ENCODE measurements around the gene WDR5.

WDR5 gene

GRCh38 chr9:134130503-134131375 is 5.1 kb upstream of the WDR5 start:
- H3K9me2 ChIP-seq (replicated peaks; ENCODE audit: insufficient read depth, low read length): no peaks in the 10 kb centered on the region
- H3K9me3 ChIP-seq (replicated peaks; ENCODE audit: insufficient read depth, low read length): no peaks in the 10 kb centered on the region
- no peak overlapping the region for H3K4me3 ChIP-seq (ENCODE audit: low read length)
- H2AFZ ChIP-seq (ENCODE audit: low read length): no peak overlapping the region
- TF ChIP-seq EZH2 (optimal IDR thresholded peaks at IDR 0.05; ENCODE audit: low read depth, low read length): no peak
- TF ChIP-seq CTCF (IDR thresholded peaks at IDR 0.05; ENCODE audit: low read length): no peak
- no peak for TF ChIP-seq EZH2phosphoT487 (IDR thresholded peaks at IDR 0.05; ENCODE audit: low read length)
- no peak overlapping the region for H3K4me2 ChIP-seq (ENCODE audit: low read depth, low read length)
- peaks cover 37% of the 10 kb centered on the region for H3K27me3 ChIP-seq (replicated peaks; ENCODE audit: insufficient read depth, low read length)
- no peak for DNase-seq
- H3K4me1 ChIP-seq (ENCODE audit: low read length): peaks cover 7% of the 10 kb centered on the region; the same call in 1 of the 2 replicates
- no peaks in the 10 kb centered on the region for H4K20me1 ChIP-seq (ENCODE audit: insufficient read depth, low read length)
- H3K79me2 ChIP-seq (ENCODE audit: low read length): peaks cover 5% of the 10 kb centered on the region; the same call in 1 of the 2 replicates
- no peaks in the 10 kb centered on the region for H3K36me3 ChIP-seq (replicated peaks; ENCODE audit: insufficient read depth, low read length)
- no peaks in the 10 kb centered on the region for H3F3A ChIP-seq (ENCODE audit: insufficient read depth, low read length)
- H3K27ac ChIP-seq (ENCODE audit: low read length): no peak overlapping the region
- H3K9ac ChIP-seq (ENCODE audit: low read length): no peak overlapping the region

GRCh38 chr9:134131471-134132207 is 4.2 kb upstream of the WDR5 start:
- no peak overlapping the region for H3K9ac ChIP-seq (ENCODE audit: low read length)
- peaks cover 9% of the 10 kb centered on the region for H3K79me2 ChIP-seq (ENCODE audit: low read length)
- H3K4me1 ChIP-seq (ENCODE audit: low read length): peaks cover 7% of the 10 kb centered on the region; the same call in 1 of the 2 replicates
- no peak overlapping the region for H3K4me2 ChIP-seq (ENCODE audit: low read depth, low read length)
- no peak overlapping the region for H3K4me3 ChIP-seq (ENCODE audit: low read length)
- no peaks in the 10 kb centered on the region for H3K9me3 ChIP-seq (replicated peaks; ENCODE audit: insufficient read depth, low read length)
- peaks cover 30% of the 10 kb centered on the region for H3K27me3 ChIP-seq (replicated peaks; ENCODE audit: insufficient read depth, low read length)
- H2AFZ ChIP-seq (ENCODE audit: low read length): no peak overlapping the region
- H3K9me2 ChIP-seq (replicated peaks; ENCODE audit: insufficient read depth, low read length): no peaks in the 10 kb centered on the region
- no peaks in the 10 kb centered on the region for H3F3A ChIP-seq (ENCODE audit: insufficient read depth, low read length)
- TF ChIP-seq EZH2 (optimal IDR thresholded peaks at IDR 0.05; ENCODE audit: low read depth, low read length) (no peak), EZH2phosphoT487 (IDR thresholded peaks at IDR 0.05; ENCODE audit: low read length) (no peak), CTCF (IDR thresholded peaks at IDR 0.05; ENCODE audit: low read length) (no peak)
- no peak for DNase-seq
- H3K27ac ChIP-seq (ENCODE audit: low read length): no peak overlapping the region
- no peaks in the 10 kb centered on the region for H3K36me3 ChIP-seq (replicated peaks; ENCODE audit: insufficient read depth, low read length)
- no peaks in the 10 kb centered on the region for H4K20me1 ChIP-seq (ENCODE audit: insufficient read depth, low read length)

- no peak for TF ChIP-seq CTCF (IDR thresholded peaks at IDR 0.05; ENCODE audit: low read length)
- TF ChIP-seq EZH2 (optimal IDR thresholded peaks at IDR 0.05; ENCODE audit: low read depth, low read length): no peak
- TF ChIP-seq EZH2phosphoT487 (IDR thresholded peaks at IDR 0.05; ENCODE audit: low read length): no peak
- no peak overlapping the region for H3K9ac ChIP-seq (ENCODE audit: low read length)
- no peaks in the 10 kb centered on the region for H3K9me3 ChIP-seq (replicated peaks; ENCODE audit: insufficient read depth, low read length)
- no peak overlapping the region for H3K27ac ChIP-seq (ENCODE audit: low read length)
- no peaks in the 10 kb centered on the region for H3K9me2 ChIP-seq (replicated peaks; ENCODE audit: insufficient read depth, low read length)
- H3K4me1 ChIP-seq (ENCODE audit: low read length): peaks cover 7% of the 10 kb centered on the region; the same call in 1 of the 2 replicates
- H3K4me3 ChIP-seq (ENCODE audit: low read length): no peak overlapping the region
- no peaks in the 10 kb centered on the region for H3F3A ChIP-seq (ENCODE audit: insufficient read depth, low read length)
- H3K4me2 ChIP-seq (ENCODE audit: low read depth, low read length): no peak overlapping the region
- H3K36me3 ChIP-seq (replicated peaks; ENCODE audit: insufficient read depth, low read length): no peaks in the 10 kb centered on the region
- DNase-seq: no peak
- H3K79me2 ChIP-seq (ENCODE audit: low read length): peaks cover 16% of the 10 kb centered on the region
- no peaks in the 10 kb centered on the region for H4K20me1 ChIP-seq (ENCODE audit: insufficient read depth, low read length)
- H2AFZ ChIP-seq (ENCODE audit: low read length): no peak overlapping the region
- H3K27me3 ChIP-seq (replicated peaks; ENCODE audit: insufficient read depth, low read length): peaks cover 24% of the 10 kb centered on the region
Observed at GRCh38 chr9:134132208-134132870, 3.5 kb upstream of the WDR5 start.
